Esophagus muscularis mucosa (tissue), 4 donors: ENCODE results near the gene SMOC1. TPM values are rescaled to one million over a fixed set of nuclear protein-coding genes. Genes with fewer than 3 reads are reported as not detected.

Experiments
- DNase-seq: peaks from one replicate; pipeline ENCODE4 v3.0.0-alpha.2; 2017; ENCODE audit errors: extremely low spot score
- H3K27ac ChIP-seq, 4 donors: fragments of 200-600 bp; sonication (generic); replicated peaks in 1 of 4; 1 replicate in 3 of 4; 2 replicates in 1 of 4; pipeline ENCODE4 v1.5.1; 2016 to 2019; ENCODE audit warnings: mild to moderate bottlenecking in 1 of 4
- H3K27me3 ChIP-seq, 4 donors: fragments of 200-600 bp; sonication (generic); one replicate each; pipeline versions ENCODE4 v1.5.1 to v1.6.0; 2016 to 2019
- H3K36me3 ChIP-seq, 4 donors: fragments of 200-600 bp; sonication (generic); one replicate each; pipeline ENCODE4 v1.5.1; 2016 to 2019
- H3K4me1 ChIP-seq, 4 donors: fragments of 200-600 bp; sonication (generic); one replicate each; pipeline ENCODE4 v1.5.1; 2016 to 2019
- H3K4me3 ChIP-seq, 4 donors: fragments of 200-600 bp; sonication (generic); 1 replicate in 2 of 4; 2 replicates in 2 of 4; pipeline ENCODE4 v1.5.1; 2016 to 2019; ENCODE audit warnings: mild to moderate bottlenecking in 4 of 4, moderate library complexity in 1 of 4
- H3K9me3 ChIP-seq, 4 donors: fragments of 200-600 bp; sonication (generic); 1 replicate in 3 of 4; 2 replicates in 1 of 4; pipeline ENCODE4 v1.5.1; 2016 to 2019
- EP300 ChIP-seq: sonication (generic); formaldehyde crosslinking; IDR thresholded peaks from one replicate; pipeline ENCODE4 v1.6.1; 2017; ENCODE audit warnings: antibody characterized with exemption
- POLR2A ChIP-seq: fragments of 450-650 bp; IDR thresholded peaks from one replicate; pipeline ENCODE4 v1.6.1; 2017; ENCODE audit warnings: antibody characterized with exemption, moderate library complexity, mild to moderate bottlenecking, low read depth
- POLR2AphosphoS5 ChIP-seq, 2 donors: sonication (generic); formaldehyde crosslinking; IDR thresholded peaks; one replicate each; pipeline ENCODE4 v1.6.1; 2017; ENCODE audit warnings: antibody characterized with exemption in 2 of 2
- WGBS: methylation state at CpG from one replicate; pipeline ENCODE4 v1.1.5; 2018; 5-methylcytosine and 5-hydroxymethylcytosine counted together
- intact Hi-C: fragments of 100-400 bp; cut with DNase I; formaldehyde crosslinking; loops from one replicate; pipeline ENCODE4 v1.15.1; 2023
- total RNA-seq, 4 donors: library from RNA; depleted of rRNA; stranded (reverse); fragments of >200 nt; gene quantifications; one replicate each; pipeline versions ENCODE4 v1.1.0 to v1.2.1, GENCODE V29; 2016
- TF ChIP-seq, protein P1 (sequence below), 3 experiments: fragments of 200-600 bp in 2 of 3; fragments of 450-650 bp in 1 of 3; sonication (generic) in 2 of 3; IDR thresholded peaks; one replicate each; pipeline ENCODE4 v1.5.1; 2017 to 2019; ENCODE audit warnings: antibody characterized with exemption in 3 of 3, mild to moderate bottlenecking in 2 of 3, moderate library complexity in 1 of 3

The SMOC1 gene
- total RNA-seq, 4 donors from 2014 or later: under 0.01 to 1.8 (median 0.51) TPM

DNA sequence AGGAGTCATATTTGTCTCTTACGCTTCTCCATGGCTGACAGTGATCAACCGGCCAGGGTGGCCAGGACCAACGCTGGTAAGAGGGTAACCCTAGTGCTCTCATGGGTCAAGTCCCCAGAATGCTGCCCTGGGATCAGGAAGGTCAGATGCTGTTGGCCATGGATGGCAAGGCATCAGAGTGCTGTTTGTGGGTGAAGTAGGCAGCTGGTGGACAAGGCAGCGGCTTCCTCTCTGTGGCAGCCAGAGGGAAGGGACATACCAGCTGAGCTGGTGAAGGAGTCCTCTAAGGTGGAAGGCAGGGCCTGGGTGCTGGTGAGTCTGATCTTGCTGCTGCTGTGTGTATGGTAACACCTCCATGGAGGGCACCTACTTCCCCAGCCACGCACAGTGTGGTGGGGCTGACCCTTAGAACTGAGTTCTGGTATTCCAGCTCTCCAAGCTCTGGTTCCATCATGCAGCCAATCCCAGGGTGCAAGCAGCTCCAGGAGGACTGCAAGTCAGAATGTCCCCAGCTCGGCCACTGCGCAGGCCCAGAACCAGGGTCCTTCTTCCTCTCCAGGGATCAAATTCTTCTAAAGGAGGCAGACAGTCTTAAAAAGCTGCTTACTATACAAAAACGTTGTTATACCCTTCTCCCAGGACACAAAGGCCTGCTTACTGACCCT, 13.4 kb upstream of the SMOC1 start:
- no peaks in the 10 kb centered on the region for H3K27me3 ChIP-seq
- TF ChIP-seq, protein P1, sequence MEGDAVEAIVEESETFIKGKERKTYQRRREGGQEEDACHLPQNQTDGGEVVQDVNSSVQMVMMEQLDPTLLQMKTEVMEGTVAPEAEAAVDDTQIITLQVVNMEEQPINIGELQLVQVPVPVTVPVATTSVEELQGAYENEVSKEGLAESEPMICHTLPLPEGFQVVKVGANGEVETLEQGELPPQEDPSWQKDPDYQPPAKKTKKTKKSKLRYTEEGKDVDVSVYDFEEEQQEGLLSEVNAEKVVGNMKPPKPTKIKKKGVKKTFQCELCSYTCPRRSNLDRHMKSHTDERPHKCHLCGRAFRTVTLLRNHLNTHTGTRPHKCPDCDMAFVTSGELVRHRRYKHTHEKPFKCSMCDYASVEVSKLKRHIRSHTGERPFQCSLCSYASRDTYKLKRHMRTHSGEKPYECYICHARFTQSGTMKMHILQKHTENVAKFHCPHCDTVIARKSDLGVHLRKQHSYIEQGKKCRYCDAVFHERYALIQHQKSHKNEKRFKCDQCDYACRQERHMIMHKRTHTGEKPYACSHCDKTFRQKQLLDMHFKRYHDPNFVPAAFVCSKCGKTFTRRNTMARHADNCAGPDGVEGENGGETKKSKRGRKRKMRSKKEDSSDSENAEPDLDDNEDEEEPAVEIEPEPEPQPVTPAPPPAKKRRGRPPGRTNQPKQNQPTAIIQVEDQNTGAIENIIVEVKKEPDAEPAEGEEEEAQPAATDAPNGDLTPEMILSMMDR (IDR thresholded peaks at IDR 0.05): no peak
- TF ChIP-seq EP300 (no peak), POLR2AphosphoS5 (IDR thresholded peaks at IDR 0.05) (no peak), POLR2A (no peak)
- intact Hi-C loops: no loop called here
- H3K4me1 ChIP-seq: no peaks in the 10 kb centered on the region
- peaks cover 0 to 15% (median 10%) of the 10 kb centered on the region in 4 donors for H3K9me3 ChIP-seq
- H3K27ac ChIP-seq: no peak overlapping the region
- 64% methylated on average over 5 of the region's 8 CpGs for WGBS
- DNase-seq: no peak
- no peak overlapping the region for H3K4me3 ChIP-seq
- no peaks in the 10 kb centered on the region for H3K36me3 ChIP-seq

DNA sequence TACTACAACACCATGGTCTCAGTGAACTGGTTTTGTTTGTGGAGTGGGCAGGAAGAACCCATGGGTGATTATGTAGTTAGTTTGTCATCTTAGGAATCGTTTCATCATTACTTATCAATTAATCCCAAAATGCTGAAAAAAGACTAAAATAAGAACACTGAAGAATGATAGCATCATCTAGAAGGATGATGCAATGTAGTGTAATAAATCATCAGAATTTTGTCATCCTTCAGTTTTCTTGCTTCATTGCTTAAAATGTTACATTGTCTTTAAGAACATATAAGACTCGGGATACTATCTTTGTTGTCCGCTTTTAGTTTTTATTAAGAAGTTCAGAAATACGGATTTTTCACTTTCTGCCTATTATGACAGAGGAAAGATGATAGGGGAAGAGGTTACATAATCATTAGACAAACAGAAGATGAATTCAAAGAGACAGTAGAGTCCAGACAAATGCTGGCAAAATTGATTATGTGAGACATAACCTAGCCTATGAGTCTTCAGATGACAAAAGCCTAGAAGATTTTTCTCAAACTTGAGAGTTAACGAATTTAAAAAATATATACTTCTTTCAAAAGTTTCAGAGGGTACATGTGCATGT, 10.8 kb upstream of the SMOC1 start:
- no peak for TF ChIP-seq POLR2AphosphoS5 (IDR thresholded peaks at IDR 0.05)
- TF ChIP-seq, protein P1 (IDR thresholded peaks at IDR 0.05): no peak
- no peak for TF ChIP-seq EP300
- TF ChIP-seq POLR2A: no peak
- WGBS: 87% methylated on average over 5 of the region's 5 CpGs
- no peaks in the 10 kb centered on the region for H3K36me3 ChIP-seq
- H3K4me1 ChIP-seq: no peaks in the 10 kb centered on the region
- DNase-seq: no peak
- no peak overlapping the region for H3K4me3 ChIP-seq
- no peaks in the 10 kb centered on the region for H3K27me3 ChIP-seq
- intact Hi-C loops: no loop called here
- H3K9me3 ChIP-seq: peaks cover 0 to 15% (median 10%) of the 10 kb centered on the region in 4 donors
- H3K27ac ChIP-seq: no peak overlapping the region

DNA sequence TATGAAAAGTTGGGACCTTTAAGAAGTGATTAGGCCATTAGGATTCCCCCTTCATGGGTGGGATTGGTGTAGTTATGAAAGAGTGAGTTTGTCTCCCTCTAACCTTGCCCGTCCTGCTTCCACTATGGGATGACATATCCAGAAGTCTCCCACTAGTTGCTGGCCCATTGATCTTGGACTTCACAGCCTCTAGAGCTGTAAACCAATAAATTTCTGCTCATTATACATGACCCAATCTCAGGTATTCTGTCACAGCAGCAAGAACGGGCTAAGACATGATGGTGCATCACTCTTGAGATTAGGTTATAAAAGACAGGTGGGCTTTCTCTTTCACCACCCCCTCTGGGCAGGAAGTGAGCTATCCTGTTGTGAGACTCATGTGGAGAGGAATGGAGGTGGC, 8.6 kb upstream of the SMOC1 start:
- no peaks in the 10 kb centered on the region for H3K4me1 ChIP-seq
- TF ChIP-seq, protein P1 (IDR thresholded peaks at IDR 0.05): no peak
- TF ChIP-seq POLR2AphosphoS5 (IDR thresholded peaks at IDR 0.05): no peak
- no peak for TF ChIP-seq POLR2A
- TF ChIP-seq EP300: no peak
- WGBS: 86% methylated on average over 2 of the region's 2 CpGs
- intact Hi-C loops: no loop called here
- no peak for DNase-seq
- H3K4me3 ChIP-seq: no peak overlapping the region
- H3K27ac ChIP-seq: no peak overlapping the region
- H3K27me3 ChIP-seq: no peaks in the 10 kb centered on the region
- no peaks in the 10 kb centered on the region for H3K36me3 ChIP-seq
- H3K9me3 ChIP-seq: peaks cover 0 to 3% (median 0%) of the 10 kb centered on the region in 4 donors

DNA sequence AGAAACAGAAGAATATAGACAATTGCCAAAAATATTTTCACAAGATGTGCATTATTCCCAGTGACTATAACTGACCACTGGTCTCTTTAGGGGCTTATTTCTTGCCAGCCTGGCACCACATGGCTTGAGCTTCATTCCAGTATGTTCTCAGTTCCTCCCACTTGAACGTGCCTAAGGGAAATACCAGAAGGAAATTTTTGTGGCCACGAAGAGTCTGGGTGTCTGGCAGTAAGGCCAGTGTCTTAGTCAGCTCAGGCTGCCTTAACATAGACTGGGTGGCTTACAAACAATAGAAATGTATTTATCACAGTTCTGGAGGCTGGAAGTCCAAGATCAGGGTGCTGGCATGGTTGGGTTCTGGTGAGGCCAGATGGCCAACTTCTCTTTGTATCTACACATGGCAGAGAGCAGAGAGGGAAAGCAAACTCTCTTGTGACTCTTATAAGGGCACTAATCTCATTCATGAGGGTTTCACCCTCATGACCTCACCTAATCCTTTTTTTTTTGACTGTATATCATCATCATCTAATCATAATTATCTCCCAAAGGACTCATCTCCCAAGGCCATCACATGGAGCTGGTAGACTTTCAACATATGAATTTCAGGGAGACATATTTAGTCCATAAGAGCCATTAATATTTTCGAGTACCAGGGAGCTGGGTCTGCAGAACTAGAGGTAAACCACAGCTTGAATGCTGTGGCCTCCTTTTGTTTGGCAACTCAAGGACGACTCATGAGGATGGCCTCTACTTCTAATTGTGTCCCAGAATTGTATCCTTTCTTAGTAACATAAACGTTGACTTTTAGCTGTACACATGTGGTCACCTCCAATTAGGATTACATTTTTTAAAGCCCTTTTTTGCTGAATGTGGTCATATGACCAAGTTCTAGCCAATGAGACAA, 5.1 kb upstream of the SMOC1 start:
- 74% methylated on average over 5 of the region's 5 CpGs for WGBS
- H3K9me3 ChIP-seq: no peaks in the 10 kb centered on the region
- H3K27me3 ChIP-seq: peaks cover 0 to 15% (median under 1%) of the 10 kb centered on the region in 4 donors
- H3K4me3 ChIP-seq: no peak overlapping the region
- intact Hi-C loops: no loop called here
- H3K36me3 ChIP-seq: no peaks in the 10 kb centered on the region
- H3K27ac ChIP-seq: no peak overlapping the region
- peaks cover 0 to 4% (median 1%) of the 10 kb centered on the region in 4 donors for H3K4me1 ChIP-seq
- DNase-seq: no peak
- TF ChIP-seq, protein P1 (IDR thresholded peaks at IDR 0.05): no peak
- TF ChIP-seq POLR2AphosphoS5 (IDR thresholded peaks at IDR 0.05): no peak
- no peak for TF ChIP-seq POLR2A
